Stimulated activated naive CD8-positive, alpha-beta T cell treated with anti-CD3 and anti-CD28 coated beads, Interleukin-15, Interleukin-2, amounts not matched to agents 100 U/mL and 50 U/mL, for 24 hours (primary cell): ENCODE measurements around the gene SCUBE1.
A peak's percentile ranks its signal among the peaks of the same experiment; 100 is the strongest.

Source experiments
- ATAC-seq: fragments of 150-1000 bp; cut with Tn5 transposase; one replicate; pipeline ENCODE4 v1.10.0; 2021
- DNase-seq: peaks from one replicate; pipeline ENCODE4 v3.0.0; 2021

Gene SCUBE1

GRCh38 chr22:43155789-43156188 lies 187.4 kb downstream of the SCUBE1 start:
- DNase-seq (peak; percentile 16), ATAC-seq (no peak)

DNA sequence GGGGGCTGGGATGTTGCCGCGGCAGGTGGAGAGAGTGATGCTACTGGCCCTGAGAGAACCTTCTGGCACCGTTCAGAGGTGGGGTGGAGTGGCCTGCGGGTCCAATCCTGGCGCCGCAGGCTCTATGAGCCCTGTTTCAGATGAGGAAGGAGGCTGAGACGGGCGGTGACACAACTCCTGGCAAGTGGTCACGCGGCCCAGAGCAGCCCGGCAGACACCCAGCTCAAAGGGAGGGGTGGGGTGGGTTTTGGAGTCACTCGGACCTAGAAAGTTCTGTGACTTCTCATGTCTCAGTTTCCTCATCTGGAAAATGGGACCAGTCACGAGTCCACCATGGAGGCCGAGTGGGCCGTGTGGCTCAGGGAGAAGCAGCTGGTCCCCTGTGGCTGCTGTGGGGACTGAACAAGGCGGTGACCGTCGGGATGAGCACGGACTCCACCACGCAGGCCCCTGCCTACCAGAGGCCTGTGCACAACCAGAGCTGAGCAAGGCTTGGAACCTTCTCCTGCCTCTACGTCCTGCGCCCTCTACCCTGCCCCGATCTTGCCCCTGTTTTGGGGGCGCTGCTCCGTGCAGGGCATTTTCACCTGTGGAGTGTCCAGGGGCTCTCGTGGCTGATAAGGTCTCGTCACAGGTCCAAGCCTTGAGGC lies 188.2 kb downstream of the SCUBE1 start:
- ATAC-seq (no peak), DNase-seq (no peak)

- DNase-seq (no peak), ATAC-seq (no peak)
Measured at GRCh38 chr22:43153899-43154298, 189.3 kb downstream of the SCUBE1 start.

- peak; percentile 86 for ATAC-seq
- DNase-seq: peak; percentile 69
Measured at GRCh38 chr22:43152357-43153071, 190.7 kb downstream of the SCUBE1 start.

DNA sequence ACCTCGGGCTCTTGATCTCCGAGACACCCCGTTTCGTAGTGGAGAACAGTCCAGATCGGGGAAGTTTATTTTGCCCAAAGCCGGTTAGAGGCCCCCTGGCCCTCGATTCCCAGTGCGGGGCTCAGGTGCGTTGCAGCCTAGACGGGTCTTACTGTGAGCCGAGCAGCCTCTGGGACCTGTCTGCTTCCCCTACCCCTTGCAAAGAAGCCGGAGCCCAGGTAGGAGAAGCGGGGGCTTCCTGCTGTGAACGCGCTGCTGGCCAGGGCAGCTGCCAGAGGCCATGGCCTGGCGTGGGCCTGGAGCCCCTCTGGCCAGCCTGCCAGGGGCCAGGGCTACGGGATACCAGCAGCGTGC lies 191.2 kb downstream of the SCUBE1 start:
- peak; percentile 6 for ATAC-seq
- no peak for DNase-seq

GRCh38 chr22:43151251-43152002 lies 191.7 kb downstream of the SCUBE1 start, which contains the start of gene TSPO:
Gene TSPO (plus strand): TSS chr22:43151559. CDS start chr22:43159239, 7,680 bp downstream.
- peak; percentile 75 for DNase-seq
- ATAC-seq: peak; percentile 68

- DNase-seq: no peak
- ATAC-seq: no peak
Measured at GRCh38 chr22:43150731-43151206, 192.4 kb downstream of the SCUBE1 start.

DNA sequence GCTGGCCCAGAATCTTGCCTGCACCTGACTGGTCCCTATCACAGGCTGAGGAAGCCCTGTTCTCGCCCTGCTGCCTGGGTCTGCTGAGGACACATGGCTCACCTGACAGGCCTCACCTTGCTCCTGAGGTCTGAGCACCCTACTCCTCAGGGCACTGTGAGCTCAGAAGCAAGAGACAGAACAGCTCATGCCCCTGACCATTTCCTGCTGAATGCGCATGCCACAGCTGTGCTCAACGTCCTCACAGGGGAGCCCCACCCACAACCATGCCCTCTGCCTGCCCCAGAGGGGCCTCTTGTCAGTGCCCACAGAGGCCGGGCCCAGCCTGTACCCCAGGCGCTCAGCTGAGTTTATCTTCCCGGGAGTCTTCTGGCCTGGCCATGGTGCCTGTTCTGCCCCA lies 194.6 kb downstream of the SCUBE1 start:
- ATAC-seq (no peak), DNase-seq (no peak)

DNA sequence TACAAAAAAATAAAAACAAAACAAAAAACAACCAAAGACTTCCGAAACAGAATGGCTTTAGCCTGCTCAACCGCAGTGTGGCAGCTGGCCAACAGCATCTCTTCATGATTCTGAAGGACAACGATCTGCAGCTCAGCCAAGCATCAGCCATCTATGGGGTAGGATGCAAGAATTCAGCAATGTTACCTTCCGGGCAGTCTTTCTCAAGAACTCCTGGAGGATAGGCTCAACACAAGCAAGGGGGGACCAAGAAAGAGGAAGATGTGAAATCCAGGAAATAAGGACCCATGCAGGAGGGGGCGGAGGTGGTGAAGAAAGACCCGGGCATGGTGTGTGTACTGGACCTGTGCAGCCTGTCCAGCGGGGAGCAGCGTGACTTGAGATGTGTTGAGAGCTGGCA lies 195.4 kb downstream of the SCUBE1 start:
- no peak for ATAC-seq
- DNase-seq: no peak
